NCI-H510A treated with DMSO at 0.1 percent for 48 hours (cell line): Measurements from ENCODE around the gene TTLL8.

Source experiments
- DNase-seq: peaks from one replicate; lab custom pipeline; 2025; lab: John Stamatoyannopoulos, UW

TTLL8 gene

GRCh38 chr22:50061141-50061823, 3.2 kb upstream of the TTLL8 start:
- no peak for DNase-seq

- DNase-seq, result no peak
These were observed 2.5 kb upstream of the TTLL8 start for GRCh38 chr22:50060441-50061140.

- DNase-seq, result no peak
These were observed 1.8 kb upstream of the TTLL8 start for GRCh38 chr22:50059881-50060262.

DNA sequence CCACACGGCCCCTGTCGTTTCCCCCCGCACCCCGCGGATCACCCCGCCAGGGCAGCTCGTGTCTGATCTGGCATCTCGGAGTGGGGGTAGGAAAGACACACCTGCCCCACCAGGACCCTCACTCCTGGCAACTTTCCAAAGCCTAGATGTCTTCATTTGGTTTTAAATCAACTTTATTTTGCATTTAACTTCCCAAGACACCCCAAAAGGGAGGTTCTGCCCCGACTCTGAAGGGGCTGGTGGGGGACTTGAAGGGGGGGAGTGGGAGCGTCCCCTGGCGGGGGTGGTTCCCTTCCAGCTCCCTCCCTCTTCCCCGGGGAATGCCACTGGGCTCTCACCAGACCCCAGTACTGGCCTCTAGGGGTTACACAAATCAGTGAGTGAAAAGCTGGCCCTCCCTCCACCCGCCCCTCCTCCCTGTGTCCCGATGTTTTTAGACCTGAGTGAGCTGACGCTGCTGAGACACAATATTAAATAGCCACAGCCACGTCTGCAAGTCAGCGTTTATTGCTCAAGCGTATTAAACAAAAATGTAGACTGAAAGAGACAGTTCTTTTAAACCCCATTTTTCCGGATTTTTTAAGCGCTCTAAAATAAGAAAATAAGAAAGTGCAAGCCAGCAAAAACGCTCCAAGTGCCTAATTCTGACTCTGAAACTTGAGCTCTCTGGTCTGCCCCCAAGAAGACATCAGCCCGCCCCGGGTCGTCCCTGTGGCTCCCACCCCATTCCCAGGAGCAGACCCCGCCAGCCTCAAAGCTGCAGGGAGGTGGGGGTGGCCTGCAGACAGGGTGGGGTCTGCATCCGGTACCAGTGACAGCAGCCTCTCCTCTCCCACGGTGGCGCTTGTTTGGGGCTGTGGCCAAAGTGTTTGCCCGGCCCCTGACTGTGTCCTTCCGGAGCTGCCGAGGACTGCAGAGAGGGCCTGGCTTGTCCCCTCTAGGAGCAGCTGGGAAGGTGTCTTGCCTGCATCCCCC, 1.1 kb upstream of the TTLL8 start:
- no peak for DNase-seq

DNA sequence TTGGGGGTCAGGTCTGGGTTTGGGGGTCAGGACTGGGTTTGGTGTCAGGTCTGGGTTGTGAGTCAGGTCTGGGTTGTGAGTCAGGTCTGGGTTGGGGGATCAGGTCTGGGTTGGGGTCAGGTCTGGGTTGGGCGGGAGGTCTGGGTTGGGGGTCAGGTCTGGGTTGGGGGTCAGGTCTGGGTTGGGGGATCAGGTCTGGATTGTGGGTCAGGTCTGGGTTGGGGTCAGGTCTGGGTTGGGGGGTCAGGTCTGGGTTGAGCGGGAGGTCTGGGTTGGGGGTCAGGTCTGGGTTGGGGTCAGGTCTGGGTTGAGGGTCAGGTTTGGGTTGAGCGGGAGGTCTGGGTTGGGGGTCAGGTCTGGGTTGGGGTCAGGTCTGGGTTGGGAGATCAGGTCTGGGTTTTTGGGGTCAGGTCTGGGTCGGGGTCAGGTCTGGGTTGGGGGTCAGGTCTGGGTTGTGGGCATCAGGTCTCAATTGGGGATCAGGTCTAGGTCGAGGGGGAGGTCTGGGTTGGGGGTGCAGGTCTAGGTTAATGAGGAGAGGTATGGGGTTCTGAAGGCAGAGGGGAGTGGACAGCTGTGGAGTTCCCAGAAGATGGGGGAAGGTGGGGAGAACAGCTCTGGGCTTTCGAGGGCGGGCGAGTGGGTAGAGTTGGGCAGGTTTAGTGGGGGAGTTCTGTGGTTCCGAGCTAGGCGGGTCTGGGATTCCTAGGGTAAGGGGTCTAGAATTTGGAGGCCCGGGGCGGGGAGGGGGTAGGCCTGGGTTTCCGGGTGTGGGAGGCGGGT, 629 bp downstream of the TTLL8 start:
- DNase-seq, result no peak

- no peak for DNase-seq
These were observed 1.7 kb downstream of the TTLL8 start for GRCh38 chr22:50056214-50056972.

DNA sequence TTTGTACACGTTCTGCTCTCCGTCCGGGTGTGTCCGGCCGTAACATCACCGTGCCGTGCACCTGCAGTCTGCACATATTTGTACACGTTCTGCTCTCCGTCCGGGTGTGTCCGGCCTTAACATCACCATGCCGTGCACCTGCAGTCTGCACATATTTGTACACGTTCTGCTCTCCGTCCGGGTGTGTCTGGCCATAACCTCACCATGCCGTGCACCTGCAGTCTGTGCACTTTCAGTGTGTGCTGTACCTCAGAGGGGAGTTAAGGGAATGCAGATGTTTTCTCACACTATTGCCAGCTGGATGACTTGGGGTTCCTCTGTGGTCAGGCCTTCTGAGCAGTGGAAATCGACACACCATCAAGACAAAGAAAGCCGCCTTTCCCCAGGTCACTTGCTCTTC, 4.2 kb downstream of the TTLL8 start:
- DNase-seq, result no peak

DNA sequence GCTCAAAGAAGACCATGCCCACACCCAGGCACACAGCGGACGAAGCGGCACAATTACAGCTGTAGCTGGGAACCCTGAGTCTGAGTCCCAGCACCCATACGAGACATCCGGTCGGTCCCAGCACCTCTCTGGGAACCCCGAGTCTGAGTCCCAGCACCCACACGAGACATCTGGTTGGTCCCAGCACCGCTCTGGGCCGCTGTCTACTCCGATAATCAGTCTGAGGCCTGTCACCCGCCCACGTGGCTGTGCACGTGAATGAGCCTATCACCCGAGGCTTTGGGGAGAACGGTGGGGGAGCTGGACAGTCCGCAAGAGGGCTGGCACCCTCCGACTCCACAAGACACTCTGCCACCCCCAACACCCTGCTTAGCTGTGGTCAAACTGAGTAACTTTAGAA, 6.2 kb downstream of the TTLL8 start:
- DNase-seq, result no peak

GRCh38 chr22:50049299-50050195, 8.6 kb downstream of the TTLL8 start:
- no peak for DNase-seq

GRCh38 chr22:50048836-50049235, 9.3 kb downstream of the TTLL8 start:
- no peak for DNase-seq

- no peak for DNase-seq
These were observed 9.9 kb downstream of the TTLL8 start for GRCh38 chr22:50048061-50048765.

- no peak for DNase-seq
These were observed 10.8 kb downstream of the TTLL8 start for GRCh38 chr22:50047346-50047745.

DNA sequence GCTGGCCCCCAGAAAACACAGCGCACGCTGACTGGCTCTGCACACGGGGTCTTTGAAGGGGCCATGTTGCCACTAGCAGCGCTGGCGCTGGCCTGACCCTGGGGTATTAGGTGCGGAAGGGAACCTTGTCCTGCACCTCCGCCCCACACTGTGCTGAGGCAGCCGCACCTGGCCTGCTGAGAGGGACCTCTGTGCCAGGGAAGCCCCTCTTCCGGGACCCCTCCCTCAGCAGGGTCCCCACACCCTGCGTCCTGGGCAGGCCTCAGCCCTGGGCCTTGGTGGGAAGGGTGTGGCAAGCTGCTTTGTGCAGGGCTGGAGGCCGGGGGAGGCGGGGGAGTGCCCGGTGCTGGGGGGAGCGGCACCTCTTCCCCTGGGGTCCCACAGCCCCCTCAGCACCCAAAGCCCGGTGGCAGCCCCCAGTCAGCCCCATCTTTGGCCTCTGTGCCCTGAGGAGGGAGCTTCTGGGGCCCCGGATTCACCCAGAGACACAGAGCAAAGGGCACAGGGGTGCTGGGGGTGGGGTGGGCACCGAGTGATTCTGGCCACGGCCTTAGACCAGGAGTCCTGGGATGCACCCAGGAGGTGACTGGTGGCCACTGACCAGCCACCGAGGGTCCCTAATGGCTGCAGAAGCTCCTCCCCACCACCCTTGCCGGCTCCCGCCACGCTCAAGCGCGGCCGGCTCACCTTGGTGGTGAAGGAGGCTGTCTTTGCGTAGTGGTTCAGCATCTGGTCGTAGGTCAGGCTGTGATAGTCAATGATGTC, 11.4 kb downstream of the TTLL8 start:
- no peak for DNase-seq

GRCh38 chr22:50046019-50046415, 12.1 kb downstream of the TTLL8 start:
- no peak for DNase-seq

DNA sequence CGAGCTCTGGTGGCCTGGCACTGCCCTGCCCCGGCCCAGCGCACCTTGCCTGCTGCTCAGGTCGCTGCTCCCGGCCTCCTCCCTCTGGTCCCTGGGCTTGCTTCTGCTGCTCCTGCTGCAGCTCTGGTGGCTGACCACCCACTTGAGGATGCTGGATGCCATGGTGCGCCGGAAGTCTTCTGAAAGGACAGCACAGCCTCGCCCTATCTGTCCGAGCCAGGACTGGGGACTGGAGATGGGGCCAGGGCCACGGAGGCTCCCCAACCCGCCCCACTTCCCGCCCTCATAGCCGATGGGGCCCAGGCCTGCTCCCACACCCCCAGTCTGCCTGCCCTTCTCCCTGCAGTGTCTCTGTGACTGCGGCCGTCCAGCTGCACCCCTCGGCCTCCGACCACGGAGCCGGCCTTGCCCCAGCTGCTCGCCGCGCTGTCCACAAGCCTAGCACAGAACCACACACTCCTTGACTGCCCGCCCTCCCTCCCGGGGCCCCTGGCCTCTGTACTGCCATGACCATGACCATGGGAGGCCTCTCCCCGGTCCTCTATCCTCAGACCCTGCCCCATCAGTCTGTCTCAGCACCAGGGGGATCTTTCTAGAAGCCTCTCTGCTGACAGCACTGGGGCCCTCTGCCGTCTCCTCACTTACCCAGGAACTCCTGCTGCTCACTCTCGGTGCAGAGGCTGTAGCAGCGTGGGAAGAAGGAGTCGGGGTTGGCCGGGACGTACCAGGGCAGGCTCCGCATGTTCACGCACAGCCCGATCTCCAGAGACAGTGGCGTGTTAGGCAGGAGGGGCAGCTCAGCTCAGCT, 12.7 kb downstream of the TTLL8 start:
- DNase-seq, result no peak

GRCh38 chr22:50044485-50045118, 13.5 kb downstream of the TTLL8 start:
- no peak for DNase-seq

GRCh38 chr22:50041361-50042065, 16.6 kb downstream of the TTLL8 start:
- DNase-seq, result no peak
